ENCODE measurements around the gene ETF1.

Gene ETF1

GRCh38 chr5:138463419-138464007 is 79.5 kb downstream of the ETF1 start:
- peak; percentile 40 for DNase-seq (ENCODE audit: low read depth)
- H3K4me3 ChIP-seq (ENCODE audit: low read depth, low read length) = peak overlapping the region; percentile 57
- TF ChIP-seq MAX (IDR thresholded peaks at IDR 0.05; ENCODE audit: low read depth, low read length) (no peak), CTCF (IDR thresholded peaks at IDR 0.05; ENCODE audit: low read depth, low read length) (no peak), MYC (IDR thresholded peaks at IDR 0.05; ENCODE audit: low read depth, low read length) (no peak), POLR2A (IDR thresholded peaks at IDR 0.05; ENCODE audit: extremely low read depth, insufficient read length) (no peak)

GRCh38 chr5:138461343-138462125 is 81.5 kb downstream of the ETF1 start:
- TF ChIP-seq MAX (IDR thresholded peaks at IDR 0.05; ENCODE audit: low read depth, low read length) = no peak
- no peak for DNase-seq (ENCODE audit: low read depth)
- no peak overlapping the region for H3K4me3 ChIP-seq (ENCODE audit: low read depth, low read length)

GRCh38 chr5:138460032-138460693 is 82.9 kb downstream of the ETF1 start:
- DNase-seq (ENCODE audit: low read depth) = no peak
- TF ChIP-seq MYC (IDR thresholded peaks at IDR 0.05; ENCODE audit: low read depth, low read length) (no peak), MAX (IDR thresholded peaks at IDR 0.05; ENCODE audit: low read depth, low read length) (no peak), CTCF (IDR thresholded peaks at IDR 0.05; ENCODE audit: low read depth, low read length) (no peak), POLR2A (IDR thresholded peaks at IDR 0.05; ENCODE audit: extremely low read depth, insufficient read length) (no peak)
- H3K4me3 ChIP-seq (ENCODE audit: low read depth, low read length) = no peak overlapping the region

GRCh38 chr5:138459311-138459933 is 83.6 kb downstream of the ETF1 start:
- TF ChIP-seq MYC (IDR thresholded peaks at IDR 0.05; ENCODE audit: low read depth, low read length) = 0 out of 2 replicates have a peak, but pooled peaks have one; percentile 35
- no peak for TF ChIP-seq CTCF (IDR thresholded peaks at IDR 0.05; ENCODE audit: low read depth, low read length)
- TF ChIP-seq POLR2A (IDR thresholded peaks at IDR 0.05; ENCODE audit: extremely low read depth, insufficient read length) = no peak
- TF ChIP-seq MAX (IDR thresholded peaks at IDR 0.05; ENCODE audit: low read depth, low read length) = peak; percentile 86
- no peak overlapping the region for H3K4me3 ChIP-seq (ENCODE audit: low read depth, low read length)
- peak; percentile 61 for DNase-seq (ENCODE audit: low read depth)

GRCh38 chr5:138458856-138459255 is 84.2 kb downstream of the ETF1 start:
- DNase-seq (ENCODE audit: low read depth) = no peak
- H3K4me3 ChIP-seq (ENCODE audit: low read depth, low read length) = no peak overlapping the region
- TF ChIP-seq MAX (IDR thresholded peaks at IDR 0.05; ENCODE audit: low read depth, low read length) (no peak), POLR2A (IDR thresholded peaks at IDR 0.05; ENCODE audit: extremely low read depth, insufficient read length) (no peak), MYC (IDR thresholded peaks at IDR 0.05; ENCODE audit: low read depth, low read length) (no peak), CTCF (IDR thresholded peaks at IDR 0.05; ENCODE audit: low read depth, low read length) (no peak)

Data from NB4 (cell line).